CD4-positive, alpha-beta T cell (primary cell): ENCODE results near the gene ZNF319. TPM values are rescaled to one million over a fixed set of nuclear protein-coding genes. Genes with fewer than 3 reads are reported as not detected.
A peak's percentile ranks its signal among the peaks of the same experiment; 100 is the strongest.

Experiments used
- ATAC-seq: fragments of 200-7000 bp; cut with Tn5 transposase; one replicate; pipeline ENCODE4 v1.10.0; 2022; ENCODE audit warnings: mild to moderate bottlenecking; ENCODE audit not compliant: poor library complexity
- CTCF ChIA-PET: fragments of 350-600 bp; sonication (Branson Sonifier 250); formaldehyde crosslinking; loops from one replicate; lab custom pipeline; 2021; ENCODE audit warnings: antibody characterized with exemption, inconsistent platforms; lab: Charles Lee
- POLR2A ChIA-PET: fragments of 350-600 bp; sonication (Branson Sonifier 250); formaldehyde crosslinking; loops from one replicate; lab custom pipeline; 2021; ENCODE audit warnings: antibody characterized with exemption, inconsistent platforms; lab: Charles Lee
- DNase-seq, 14 experiments: peaks; one replicate each; pipeline ENCODE4 v3.0.0-alpha.2; 2013 to 2020; ENCODE audit warnings: mixed read lengths in 2 of 14
- H3K27ac ChIP-seq, 2 donors: one replicate each; pipeline versions ENCODE4 v1.5.1 to v1.7.0; 2013; ENCODE audit warnings: low read length in 2 of 2, low read depth in 1 of 2, mild to moderate bottlenecking in 1 of 2
- H3K27me3 ChIP-seq, 2 experiments: 1 replicate in 1 of 2; 2 replicates in 1 of 2; pipeline versions ENCODE4 v1.6.1 to v1.7.0; 2013; ENCODE audit warnings: low read length in 2 of 2, control low read depth in 1 of 2, mild to moderate bottlenecking in 1 of 2, moderate library complexity in 1 of 2; ENCODE audit not compliant: insufficient read depth in 2 of 2, control insufficient read depth in 1 of 2
- H3K36me3 ChIP-seq: one replicate; pipeline ENCODE4 v1.6.1; 2013; ENCODE audit warnings: low read length, control low read depth; ENCODE audit not compliant: insufficient read depth
- H3K4me1 ChIP-seq: one replicate; pipeline ENCODE4 v1.6.1; 2013; ENCODE audit warnings: low read length, control low read depth; ENCODE audit not compliant: insufficient read depth
- H3K4me3 ChIP-seq: one replicate; pipeline ENCODE4 v1.5.1; 2013; ENCODE audit warnings: mild to moderate bottlenecking, low read length, moderate library complexity
- H3K9me3 ChIP-seq, 2 experiments: 1 replicate in 1 of 2; 2 replicates in 1 of 2; pipeline versions ENCODE4 v1.6.1 to v1.7.0; 2013; ENCODE audit warnings: low read length in 2 of 2, mild to moderate bottlenecking in 2 of 2, control low read depth in 1 of 2, moderate library complexity in 1 of 2; ENCODE audit not compliant: control insufficient read depth in 1 of 2, insufficient read depth in 1 of 2
- H3K27ac Mint-ChIP-seq: one replicate; pipeline ENCODE4 v1.8.0; 2020; ENCODE audit warnings: mixed read lengths
- H3K27me3 Mint-ChIP-seq: one replicate; pipeline ENCODE4 v1.8.0; 2021; ENCODE audit warnings: mixed read lengths
- H3K36me3 Mint-ChIP-seq: one replicate; pipeline ENCODE4 v1.8.0; 2021; ENCODE audit warnings: low read depth, mixed read lengths
- H3K4me1 Mint-ChIP-seq: one replicate; pipeline ENCODE4 v1.8.0; 2021; ENCODE audit warnings: low read depth, mixed read lengths
- H3K4me3 Mint-ChIP-seq: one replicate; pipeline ENCODE4 v1.8.0; 2020; ENCODE audit warnings: mild to moderate bottlenecking, mixed read lengths
- H3K9me3 Mint-ChIP-seq: one replicate; pipeline ENCODE4 v1.8.0; 2020; ENCODE audit warnings: mixed read lengths
- CTCF ChIP-seq: fragments of 200-600 bp; IDR thresholded peaks from one replicate; pipeline ENCODE4 v1.8.0; 2022; ENCODE audit warnings: antibody characterized with exemption, mild to moderate bottlenecking
- intact Hi-C, 2 experiments: fragments of 100-400 bp; cut with DNase I in 1 of 2; cut with micrococcal nuclease in 1 of 2; formaldehyde crosslinking; loops; one replicate each; pipeline versions ENCODE4 v1.15.1 to v1.9.0; 2023 to 2025; cut with DNase I, micrococcal nuclease
- total RNA-seq, 174 experiments: library from RNA in 2 of 174; stranded (reverse) in 2 of 174; gene quantifications; one replicate each; pipeline ENCODE4 v1.2.3 and lab custom pipeline; 2021 to 2026

Gene ZNF319
- total RNA-seq, 2 experiments from 2014 or later: 11.4 to 12.9 TPM

GRCh38 chr16:58026139-58026704 lies 25.8 kb upstream of the ZNF319 start:
- H3K9me3 ChIP-seq: no peaks in the 10 kb centered on the region
- no peak for TF ChIP-seq CTCF
- peaks cover 9% of the 10 kb centered on the region for H3K27me3 Mint-ChIP-seq
- DNase-seq: peak in 4 of 14 experiments; percentile 10 to 44 (median 28)
- H3K27ac ChIP-seq: no peak overlapping the region
- H3K27ac Mint-ChIP-seq: no peak overlapping the region
- ChIA-PET POLR2A (interaction anchor here (1.8 to 4.7 kb wide), 2 partner anchors 103 to 291 kb away, joined by 4 to 28 read pairs; partner anchors contain the start of genes CFAP20 and KATNB1), CTCF (interaction anchor here (1.1 kb wide), 1 partner anchor 71 kb away, joined by 3 read pairs; no protein-coding TSS in a partner anchor)
- ATAC-seq: no peak
- H3K4me3 Mint-ChIP-seq: peak overlapping the region; percentile 62
- no peaks in the 10 kb centered on the region for H3K9me3 Mint-ChIP-seq
- H3K36me3 ChIP-seq: no peaks in the 10 kb centered on the region
- intact Hi-C loops: loop anchor here in 1 of 2 experiments (5.0 kb wide), 1 partner anchor 96 kb away; no protein-coding TSS in a partner anchor
- peaks cover 14% of the 10 kb centered on the region for H3K4me1 Mint-ChIP-seq
- H3K27me3 ChIP-seq: peaks cover 7 to 13% of the 10 kb centered on the region in 2 experiments
- peak overlapping the region; percentile 61 for H3K4me3 ChIP-seq
- H3K36me3 Mint-ChIP-seq: no peaks in the 10 kb centered on the region
- H3K4me1 ChIP-seq: peaks cover 29% of the 10 kb centered on the region

- H3K27me3 ChIP-seq: peaks cover 7 to 13% of the 10 kb centered on the region in 2 experiments
Observed at GRCh38 chr16:58025351-58026138, 25.1 kb upstream of the ZNF319 start, which contains the start of gene MMP15. MMP15 (plus strand) TSS chr16:58025754; CDS start chr16:58026351, 597 bp downstream.

More at GRCh38 chr16:58025351-58026138, 25.1 kb upstream of the ZNF319 start, which contains the start of gene MMP15:
- ATAC-seq (peak; percentile 61), DNase-seq (peak; percentile 22 to 80 (median 56))
- Histone ChIP-seq H3K27ac (no peak within 1 kb of the TSS), H3K4me1 (peaks cover 34% of the 10 kb centered on the region), H3K36me3 (peaks cover 3% of the 10 kb centered on the region), H3K4me3 (peak within 1 kb of the TSS; percentile 61), H3K9me3 (no peaks in the 10 kb centered on the region)
- Mint-ChIP-seq H3K9me3 (no peaks in the 10 kb centered on the region), H3K4me3 (peak within 1 kb of the TSS; percentile 96), H3K27me3 (peaks cover 9% of the 10 kb centered on the region), H3K36me3 (peaks cover 3% of the 10 kb centered on the region), H3K4me1 (peaks cover 18% of the 10 kb centered on the region), H3K27ac (peak within 1 kb of the TSS; percentile 81)
- ChIA-PET POLR2A (interaction anchor here (1.8 to 4.7 kb wide), 3 partner anchors 25 to 290 kb away, joined by 4 to 28 read pairs (median 13); partner anchors contain the start of genes CFAP20, KATNB1, USB1 and ZNF319), CTCF (interaction anchor here (1.1 kb wide), 1 partner anchor 72 kb away, joined by 3 read pairs; no protein-coding TSS in a partner anchor)
- intact Hi-C loops: loop anchor here (2.0 to 5.0 kb wide), 2 partner anchors 97 to 169 kb away; no protein-coding TSS in a partner anchor
- no peak for TF ChIP-seq CTCF
